ENCODE data around the gene ACSL4.

ACSL4 gene

DNA sequence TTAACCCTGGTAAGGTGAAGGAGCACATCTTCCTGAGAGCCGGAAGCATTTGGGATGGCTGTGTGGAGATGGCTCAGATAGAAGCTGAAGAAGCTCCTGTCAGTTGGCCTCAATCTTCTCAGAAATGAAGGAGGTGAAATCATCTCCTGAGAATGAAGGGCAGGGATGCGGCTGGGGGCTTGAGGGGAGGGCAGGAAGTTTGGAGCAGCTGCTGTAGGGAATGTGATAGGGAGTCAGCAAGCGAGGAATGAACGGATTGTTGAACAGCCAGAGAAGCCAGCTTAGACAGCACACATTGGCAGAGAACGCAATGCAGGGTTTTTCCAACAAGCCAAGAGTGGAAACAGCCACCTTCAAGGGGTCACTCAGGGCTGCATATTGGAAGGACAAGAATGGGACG, 118.1 kb downstream of the ACSL4 start:
- no peak for DNase-seq (ENCODE audit: low read depth in 2 of 2)

DNA sequence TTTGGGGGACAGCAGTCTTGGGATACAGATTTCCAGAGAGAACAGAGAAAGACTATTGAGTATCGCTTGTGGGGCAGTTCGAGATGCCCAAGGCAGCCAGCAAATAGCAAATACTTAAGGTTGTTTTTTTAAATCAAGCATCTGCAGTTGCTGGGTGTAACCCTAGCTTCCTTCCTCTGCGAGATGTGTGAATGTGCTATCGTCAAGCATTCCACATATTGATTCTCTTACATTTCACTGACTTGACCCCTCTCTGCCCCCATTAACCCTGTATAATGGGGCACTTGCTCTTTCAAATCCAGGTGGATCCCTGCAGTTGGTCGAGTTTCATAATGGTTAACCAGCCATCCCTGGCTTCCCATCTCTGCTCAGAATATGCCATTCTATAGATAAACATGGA, 131.6 kb downstream of the ACSL4 start:
- no peak for DNase-seq (ENCODE audit: low read depth in 2 of 2)

DNA sequence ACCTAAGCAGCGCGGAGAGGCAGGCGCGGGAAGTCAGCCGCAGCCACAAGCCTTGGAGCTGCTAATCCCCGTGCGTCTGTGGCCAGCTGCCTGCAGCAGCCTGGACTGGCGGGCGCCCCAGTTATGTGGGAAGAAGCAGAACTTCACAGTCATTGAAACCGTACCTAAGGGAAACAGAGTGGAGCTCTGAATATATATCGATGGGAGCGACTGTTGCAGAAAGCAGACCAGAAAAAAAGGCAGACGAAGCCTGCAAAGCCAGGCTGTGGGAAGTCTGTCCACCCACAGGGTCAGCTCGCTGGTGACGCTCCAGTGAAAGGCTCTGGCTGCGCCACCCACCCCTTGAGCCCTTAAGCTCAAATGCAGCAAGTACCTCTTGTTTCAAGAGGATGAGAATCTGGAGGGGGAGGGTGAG, 132.8 kb downstream of the ACSL4 start:
- DNase-seq (ENCODE audit: low read depth in 2 of 2): no peak

DNA sequence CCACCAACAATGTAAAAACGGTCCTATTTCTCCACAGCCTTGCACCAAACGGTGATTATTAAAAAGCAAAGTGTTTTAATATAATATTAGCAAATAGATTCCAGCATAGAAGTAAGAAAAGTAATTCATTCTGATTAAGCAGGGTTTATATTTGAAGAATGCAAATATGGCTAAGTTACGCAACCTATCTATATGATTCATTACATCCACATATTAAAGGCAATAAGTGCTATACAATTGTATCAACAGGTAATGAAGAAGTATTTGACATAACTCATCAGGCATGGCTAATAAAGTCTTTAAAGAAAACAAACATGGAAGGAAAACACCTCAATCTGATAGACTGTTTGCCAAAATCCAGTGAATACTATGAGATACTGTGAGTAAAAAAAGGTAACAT, 137.0 kb downstream of the ACSL4 start:
- DNase-seq (ENCODE audit: low read depth in 2 of 2): no peak

Measured in stimulated activated CD4-positive, alpha-beta T cell treated with anti-CD3 and anti-CD28 coated beads, Interleukin-1b, Interleukin-23, amount 100 ng/mL, for 4 hours (primary cell).